ENCODE measurements around the gene PCDHGA3. TPM values are rescaled to one million over a fixed set of nuclear protein-coding genes. Genes with fewer than 3 reads are reported as not detected.

The PCDHGA3 gene
- total and polyA plus RNA-seq, 2 of the 13 experiments (the other 11 are each of a cell fraction or from before 2014, with no cell fraction given), result 0.05 TPM; not detected in 1

DNA sequence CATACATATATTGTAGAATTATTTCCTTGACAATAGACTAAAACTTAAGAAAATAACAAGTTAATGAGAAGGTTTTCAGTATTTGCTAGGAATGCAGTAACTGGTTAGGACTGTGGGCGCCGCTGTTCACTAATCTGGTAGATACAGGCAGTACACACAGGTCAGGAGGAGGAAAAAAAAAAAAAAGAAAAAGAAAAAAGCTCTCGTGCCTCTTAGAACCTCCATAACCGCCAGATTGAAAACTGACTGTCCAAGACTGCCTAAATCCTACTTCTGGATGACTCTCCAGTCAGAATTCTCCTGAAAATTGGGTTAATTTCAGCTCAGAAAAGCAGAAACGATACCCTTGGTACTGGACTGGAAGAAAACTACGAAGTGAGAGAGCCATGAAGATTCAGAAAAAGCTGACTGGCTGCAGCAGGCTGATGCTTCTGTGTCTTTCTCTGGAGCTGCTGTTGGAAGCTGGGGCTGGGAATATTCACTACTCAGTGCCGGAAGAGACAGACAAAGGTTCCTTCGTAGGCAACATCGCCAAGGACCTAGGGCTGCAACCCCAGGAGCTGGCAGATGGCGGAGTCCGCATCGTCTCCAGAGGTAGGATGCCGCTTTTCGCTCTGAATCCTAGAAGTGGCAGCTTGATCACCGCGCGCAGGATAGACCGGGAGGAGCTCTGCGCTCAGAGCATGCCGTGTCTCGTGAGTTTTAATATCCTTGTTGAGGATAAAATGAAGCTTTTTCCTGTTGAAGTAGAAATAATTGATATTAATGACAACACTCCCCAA is 13.1 kb upstream of the PCDHGA3 start, which contains the start of gene PCDHGA1 (continued):
- TF ChIP-seq, protein P1, sequence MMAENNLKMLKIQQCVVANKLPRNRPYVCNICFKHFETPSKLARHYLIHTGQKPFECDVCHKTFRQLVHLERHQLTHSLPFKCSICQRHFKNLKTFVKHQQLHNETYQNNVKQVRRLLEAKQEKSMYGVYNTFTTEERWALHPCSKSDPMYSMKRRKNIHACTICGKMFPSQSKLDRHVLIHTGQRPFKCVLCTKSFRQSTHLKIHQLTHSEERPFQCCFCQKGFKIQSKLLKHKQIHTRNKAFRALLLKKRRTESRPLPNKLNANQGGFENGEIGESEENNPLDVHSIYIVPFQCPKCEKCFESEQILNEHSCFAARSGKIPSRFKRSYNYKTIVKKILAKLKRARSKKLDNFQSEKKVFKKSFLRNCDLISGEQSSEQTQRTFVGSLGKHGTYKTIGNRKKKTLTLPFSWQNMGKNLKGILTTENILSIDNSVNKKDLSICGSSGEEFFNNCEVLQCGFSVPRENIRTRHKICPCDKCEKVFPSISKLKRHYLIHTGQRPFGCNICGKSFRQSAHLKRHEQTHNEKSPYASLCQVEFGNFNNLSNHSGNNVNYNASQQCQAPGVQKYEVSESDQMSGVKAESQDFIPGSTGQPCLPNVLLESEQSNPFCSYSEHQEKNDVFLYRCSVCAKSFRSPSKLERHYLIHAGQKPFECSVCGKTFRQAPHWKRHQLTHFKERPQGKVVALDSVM (CRISPR knock-in tag; IDR thresholded peaks at IDR 0.05), result no peak
- TF ChIP-seq, protein P2, sequence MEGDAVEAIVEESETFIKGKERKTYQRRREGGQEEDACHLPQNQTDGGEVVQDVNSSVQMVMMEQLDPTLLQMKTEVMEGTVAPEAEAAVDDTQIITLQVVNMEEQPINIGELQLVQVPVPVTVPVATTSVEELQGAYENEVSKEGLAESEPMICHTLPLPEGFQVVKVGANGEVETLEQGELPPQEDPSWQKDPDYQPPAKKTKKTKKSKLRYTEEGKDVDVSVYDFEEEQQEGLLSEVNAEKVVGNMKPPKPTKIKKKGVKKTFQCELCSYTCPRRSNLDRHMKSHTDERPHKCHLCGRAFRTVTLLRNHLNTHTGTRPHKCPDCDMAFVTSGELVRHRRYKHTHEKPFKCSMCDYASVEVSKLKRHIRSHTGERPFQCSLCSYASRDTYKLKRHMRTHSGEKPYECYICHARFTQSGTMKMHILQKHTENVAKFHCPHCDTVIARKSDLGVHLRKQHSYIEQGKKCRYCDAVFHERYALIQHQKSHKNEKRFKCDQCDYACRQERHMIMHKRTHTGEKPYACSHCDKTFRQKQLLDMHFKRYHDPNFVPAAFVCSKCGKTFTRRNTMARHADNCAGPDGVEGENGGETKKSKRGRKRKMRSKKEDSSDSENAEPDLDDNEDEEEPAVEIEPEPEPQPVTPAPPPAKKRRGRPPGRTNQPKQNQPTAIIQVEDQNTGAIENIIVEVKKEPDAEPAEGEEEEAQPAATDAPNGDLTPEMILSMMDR (CRISPR knock-in tag; IDR thresholded peaks at IDR 0.05), result peak; percentile 58
- no peak for TF ChIP-seq DPF2 (CRISPR knock-in tag; IDR thresholded peaks at IDR 0.05; ENCODE audit: borderline replicate concordance, low read depth)
- TF ChIP-seq ZBTB7A (CRISPR knock-in tag; IDR thresholded peaks at IDR 0.05), result no peak
- no peak for TF ChIP-seq KDM1A (CRISPR knock-in tag; IDR thresholded peaks at IDR 0.05)
- TF ChIP-seq, protein P3, sequence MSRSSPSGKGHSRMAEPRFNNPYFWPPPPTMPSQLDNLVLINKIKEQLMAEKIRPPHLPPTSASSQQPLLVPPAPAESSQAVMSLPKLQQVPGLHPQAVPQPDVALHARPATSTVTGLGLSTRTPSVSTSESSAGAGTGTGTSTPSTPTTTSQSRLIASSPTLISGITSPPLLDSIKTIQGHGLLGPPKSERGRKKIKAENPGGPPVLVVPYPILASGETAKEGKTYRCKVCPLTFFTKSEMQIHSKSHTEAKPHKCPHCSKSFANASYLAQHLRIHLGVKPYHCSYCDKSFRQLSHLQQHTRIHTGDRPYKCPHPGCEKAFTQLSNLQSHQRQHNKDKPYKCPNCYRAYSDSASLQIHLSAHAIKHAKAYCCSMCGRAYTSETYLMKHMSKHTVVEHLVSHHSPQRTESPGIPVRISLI (CRISPR knock-in tag; IDR thresholded peaks at IDR 0.05; ENCODE audit: borderline replicate concordance), result peak; percentile 87
- TF ChIP-seq ZNF605 (CRISPR knock-in tag; IDR thresholded peaks at IDR 0.05), result 0 out of 2 replicates have a peak, but pooled peaks have one; percentile 55
- no peak for TF ChIP-seq EED (CRISPR knock-in tag; IDR thresholded peaks at IDR 0.05)
- TF ChIP-seq, protein P4, sequence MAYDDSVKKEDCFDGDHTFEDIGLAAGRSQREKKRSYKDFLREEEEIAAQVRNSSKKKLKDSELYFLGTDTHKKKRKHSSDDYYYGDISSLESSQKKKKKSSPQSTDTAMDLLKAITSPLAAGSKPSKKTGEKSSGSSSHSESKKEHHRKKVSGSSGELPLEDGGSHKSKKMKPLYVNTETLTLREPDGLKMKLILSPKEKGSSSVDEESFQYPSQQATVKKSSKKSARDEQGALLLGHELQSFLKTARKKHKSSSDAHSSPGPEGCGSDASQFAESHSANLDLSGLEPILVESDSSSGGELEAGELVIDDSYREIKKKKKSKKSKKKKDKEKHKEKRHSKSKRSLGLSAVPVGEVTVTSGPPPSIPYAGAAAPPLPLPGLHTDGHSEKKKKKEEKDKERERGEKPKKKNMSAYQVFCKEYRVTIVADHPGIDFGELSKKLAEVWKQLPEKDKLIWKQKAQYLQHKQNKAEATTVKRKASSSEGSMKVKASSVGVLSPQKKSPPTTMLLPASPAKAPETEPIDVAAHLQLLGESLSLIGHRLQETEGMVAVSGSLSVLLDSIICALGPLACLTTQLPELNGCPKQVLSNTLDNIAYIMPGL (CRISPR knock-in tag; IDR thresholded peaks at IDR 0.05; ENCODE audit: borderline replicate concordance in 1 of 2, low read depth in 1 of 2), result peak; percentile 43 to 48; a peak in 2 of 4 replicates
- no peak for TF ChIP-seq MAZ (IDR thresholded peaks at IDR 0.05; ENCODE audit: borderline replicate concordance, low read depth, low read length)
- no peak for TF ChIP-seq MAZ (CRISPR knock-in tag; IDR thresholded peaks at IDR 0.05; ENCODE audit: low read depth)
- TF ChIP-seq, protein P5, sequence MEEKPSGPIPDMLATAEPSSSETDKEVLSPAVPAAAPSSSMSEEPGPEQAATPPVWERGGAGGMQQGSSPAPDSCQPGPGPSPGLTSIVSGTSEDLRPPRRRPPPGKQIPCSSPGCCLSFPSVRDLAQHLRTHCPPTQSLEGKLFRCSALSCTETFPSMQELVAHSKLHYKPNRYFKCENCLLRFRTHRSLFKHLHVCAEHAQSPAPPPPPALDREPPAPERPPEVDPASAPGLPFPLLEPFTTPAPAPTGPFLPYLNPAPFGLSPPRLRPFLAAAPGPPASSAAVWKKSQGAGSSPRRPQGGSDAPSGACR (CRISPR knock-in tag; IDR thresholded peaks at IDR 0.05), result no peak
- TF ChIP-seq, protein P6, sequence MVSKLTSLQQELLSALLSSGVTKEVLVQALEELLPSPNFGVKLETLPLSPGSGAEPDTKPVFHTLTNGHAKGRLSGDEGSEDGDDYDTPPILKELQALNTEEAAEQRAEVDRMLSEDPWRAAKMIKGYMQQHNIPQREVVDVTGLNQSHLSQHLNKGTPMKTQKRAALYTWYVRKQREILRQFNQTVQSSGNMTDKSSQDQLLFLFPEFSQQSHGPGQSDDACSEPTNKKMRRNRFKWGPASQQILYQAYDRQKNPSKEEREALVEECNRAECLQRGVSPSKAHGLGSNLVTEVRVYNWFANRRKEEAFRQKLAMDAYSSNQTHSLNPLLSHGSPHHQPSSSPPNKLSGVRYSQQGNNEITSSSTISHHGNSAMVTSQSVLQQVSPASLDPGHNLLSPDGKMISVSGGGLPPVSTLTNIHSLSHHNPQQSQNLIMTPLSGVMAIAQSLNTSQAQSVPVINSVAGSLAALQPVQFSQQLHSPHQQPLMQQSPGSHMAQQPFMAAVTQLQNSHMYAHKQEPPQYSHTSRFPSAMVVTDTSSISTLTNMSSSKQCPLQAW (CRISPR knock-in tag; IDR thresholded peaks at IDR 0.05), result no peak
- TF ChIP-seq, protein P7, sequence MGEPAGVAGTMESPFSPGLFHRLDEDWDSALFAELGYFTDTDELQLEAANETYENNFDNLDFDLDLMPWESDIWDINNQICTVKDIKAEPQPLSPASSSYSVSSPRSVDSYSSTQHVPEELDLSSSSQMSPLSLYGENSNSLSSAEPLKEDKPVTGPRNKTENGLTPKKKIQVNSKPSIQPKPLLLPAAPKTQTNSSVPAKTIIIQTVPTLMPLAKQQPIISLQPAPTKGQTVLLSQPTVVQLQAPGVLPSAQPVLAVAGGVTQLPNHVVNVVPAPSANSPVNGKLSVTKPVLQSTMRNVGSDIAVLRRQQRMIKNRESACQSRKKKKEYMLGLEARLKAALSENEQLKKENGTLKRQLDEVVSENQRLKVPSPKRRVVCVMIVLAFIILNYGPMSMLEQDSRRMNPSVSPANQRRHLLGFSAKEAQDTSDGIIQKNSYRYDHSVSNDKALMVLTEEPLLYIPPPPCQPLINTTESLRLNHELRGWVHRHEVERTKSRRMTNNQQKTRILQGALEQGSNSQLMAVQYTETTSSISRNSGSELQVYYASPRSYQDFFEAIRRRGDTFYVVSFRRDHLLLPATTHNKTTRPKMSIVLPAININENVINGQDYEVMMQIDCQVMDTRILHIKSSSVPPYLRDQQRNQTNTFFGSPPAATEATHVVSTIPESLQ (CRISPR knock-in tag; conservative IDR thresholded peaks at IDR 0.05), result no peak
- TF ChIP-seq ZNF33A (CRISPR knock-in tag; IDR thresholded peaks at IDR 0.05; ENCODE audit: borderline replicate concordance), result no peak
- TF ChIP-seq SETDB1 (CRISPR knock-in tag; IDR thresholded peaks at IDR 0.05; ENCODE audit: borderline replicate concordance), result no peak

All from HepG2 (cell line).